NCI-H146 treated with DMSO at 0.1 percent for 48 hours (cell line): ENCODE measurements around the gene SLCO2A1.

Experiments
- DNase-seq: peaks from one replicate; lab custom pipeline; 2025; ENCODE audit not compliant: unreplicated experiment; lab: John Stamatoyannopoulos, UW

SLCO2A1 gene

GRCh38 chr3:133956353-133956752 lies 73.4 kb downstream of the SLCO2A1 start:
- DNase-seq = peak; percentile 6

DNA sequence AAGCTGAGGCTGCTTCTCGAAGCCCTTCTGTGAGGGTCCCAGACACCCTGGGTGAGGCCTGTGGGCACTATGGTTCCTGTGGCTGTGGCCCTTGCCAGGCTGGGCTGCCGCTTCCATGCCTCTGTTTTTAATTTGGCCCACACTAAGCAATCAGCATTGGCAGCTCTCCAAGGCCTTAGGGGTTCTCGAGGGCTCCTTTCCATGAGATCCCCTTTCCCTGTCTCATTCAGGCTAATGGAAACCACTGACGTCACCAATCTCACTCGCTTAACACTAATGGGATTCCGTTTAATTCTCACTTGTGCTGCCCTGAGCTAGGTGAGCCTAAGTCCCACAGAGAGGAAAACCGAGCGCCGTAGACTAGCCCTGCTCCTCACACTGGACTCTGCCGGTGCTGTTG lies 73.8 kb downstream of the SLCO2A1 start:
- DNase-seq = no peak

DNA sequence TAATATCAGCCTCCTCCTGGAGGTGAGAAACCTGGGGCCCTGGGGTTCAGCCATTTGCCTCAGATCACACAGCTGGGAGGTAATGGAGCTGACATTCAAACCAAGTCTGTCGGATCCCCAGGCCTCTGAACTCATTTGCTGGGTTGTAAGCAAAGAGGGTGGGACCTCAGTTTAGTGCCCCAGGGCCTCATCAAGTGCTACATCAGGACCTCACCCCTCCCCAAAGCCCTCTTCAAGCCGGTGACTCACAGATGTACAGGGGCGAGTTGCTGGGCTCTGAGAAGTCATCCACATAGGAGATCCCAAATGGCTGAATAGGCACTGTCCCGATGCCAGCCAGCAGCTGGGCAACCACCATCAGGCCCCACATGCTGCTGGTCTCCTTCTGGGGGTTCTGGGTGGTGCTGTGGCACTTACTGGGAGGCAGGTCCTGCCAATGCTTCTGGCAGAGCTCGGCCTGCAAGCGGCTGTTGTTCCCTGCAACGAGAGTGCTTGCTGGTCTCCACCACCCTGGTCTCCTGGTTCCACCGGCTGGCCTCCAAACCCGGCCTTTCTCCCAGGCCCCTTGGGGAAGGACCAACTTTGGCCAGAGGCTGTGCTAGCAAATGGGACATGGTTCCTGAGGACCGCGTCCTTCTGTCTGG lies 74.9 kb downstream of the SLCO2A1 start:
- DNase-seq = no peak

GRCh38 chr3:133953297-133953696 lies 76.4 kb downstream of the SLCO2A1 start:
- DNase-seq = no peak

GRCh38 chr3:133949438-133949837 lies 80.3 kb downstream of the SLCO2A1 start:
- DNase-seq = peak; percentile 76

DNA sequence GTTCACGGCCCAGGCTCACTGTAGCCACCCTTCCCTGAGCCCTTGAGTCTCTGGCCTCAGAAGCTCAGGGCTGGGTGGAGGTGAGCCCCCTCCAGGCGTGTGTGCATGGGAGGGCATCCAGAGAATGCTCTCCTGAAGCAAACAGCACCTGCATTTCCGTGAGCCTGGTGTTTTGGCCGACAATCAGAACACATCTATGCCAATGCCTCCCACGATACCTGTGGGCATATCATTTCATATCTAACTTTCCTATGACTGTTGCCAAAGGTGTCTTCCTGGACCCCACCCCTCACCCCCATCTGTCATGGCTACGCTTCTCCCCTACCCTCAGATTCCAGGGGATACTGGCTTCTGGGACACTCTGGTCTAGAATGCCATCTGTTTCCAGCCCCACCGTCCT lies 80.7 kb downstream of the SLCO2A1 start:
- DNase-seq = no peak

DNA sequence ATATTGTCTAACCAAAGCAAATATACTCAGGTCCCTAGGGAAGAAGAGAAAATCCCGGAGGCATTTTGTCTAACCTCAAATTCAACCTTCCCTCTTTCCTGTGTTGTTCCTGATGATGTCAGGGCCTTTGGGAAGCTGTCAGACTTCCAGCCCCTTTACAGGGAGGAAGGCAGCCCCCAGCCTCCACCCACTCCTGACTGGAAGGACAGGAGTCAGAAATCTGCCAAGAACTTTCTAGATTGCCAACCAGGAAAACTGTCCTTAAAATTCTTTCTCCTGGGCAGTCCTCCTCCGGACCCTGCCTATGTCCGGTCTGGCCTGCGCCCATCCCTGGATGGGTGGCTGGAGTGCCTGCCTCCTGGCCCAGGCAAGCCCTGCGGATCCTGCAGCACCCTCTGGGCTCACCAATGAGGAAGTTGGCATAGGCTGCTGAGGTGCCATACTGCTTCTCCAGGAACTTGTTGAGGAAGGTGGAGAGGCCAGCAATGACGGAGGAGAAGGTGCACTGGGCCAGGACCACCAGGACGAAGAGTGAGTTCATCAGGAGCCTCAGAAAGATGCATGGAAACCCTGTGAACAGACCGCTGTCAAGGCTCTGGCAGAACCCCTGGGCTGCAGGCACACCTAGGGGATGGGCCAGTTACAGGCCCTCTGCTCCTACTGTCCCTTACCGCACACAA lies 81.5 kb downstream of the SLCO2A1 start:
- DNase-seq = no peak

DNA sequence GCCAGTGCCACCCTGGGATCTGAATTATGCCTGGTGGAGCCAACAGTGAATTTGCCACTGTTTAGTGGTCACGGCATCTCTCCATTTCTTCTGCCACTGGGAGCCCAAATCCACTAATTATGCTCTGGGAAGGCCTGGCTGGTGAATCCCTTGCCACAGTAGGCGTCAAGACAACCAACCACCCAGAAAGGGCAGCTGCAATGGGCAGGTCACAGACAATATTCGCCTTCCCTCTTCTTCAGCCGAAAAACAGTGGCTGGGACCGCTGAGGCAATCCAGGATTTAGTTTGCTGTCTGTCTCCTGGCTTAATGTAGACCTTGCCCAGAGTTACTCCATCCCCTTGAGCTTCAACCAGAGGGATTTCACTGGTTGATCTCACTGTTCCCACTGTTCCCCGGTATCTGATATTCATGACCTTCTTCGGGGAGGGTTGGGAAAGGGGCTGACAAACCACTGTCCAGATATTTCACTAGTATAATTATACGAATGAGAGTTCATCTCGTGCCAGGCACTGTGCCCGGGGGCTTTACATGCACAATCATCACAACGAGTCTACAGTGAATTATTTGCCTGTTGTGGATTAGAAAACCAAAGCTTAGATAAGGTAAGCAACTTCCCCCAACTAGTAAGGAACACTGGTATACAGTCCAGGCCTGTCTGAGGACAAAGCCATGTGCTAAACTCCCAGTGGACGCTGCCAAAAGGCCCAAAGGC lies 84.2 kb downstream of the SLCO2A1 start:
- DNase-seq = no peak

DNA sequence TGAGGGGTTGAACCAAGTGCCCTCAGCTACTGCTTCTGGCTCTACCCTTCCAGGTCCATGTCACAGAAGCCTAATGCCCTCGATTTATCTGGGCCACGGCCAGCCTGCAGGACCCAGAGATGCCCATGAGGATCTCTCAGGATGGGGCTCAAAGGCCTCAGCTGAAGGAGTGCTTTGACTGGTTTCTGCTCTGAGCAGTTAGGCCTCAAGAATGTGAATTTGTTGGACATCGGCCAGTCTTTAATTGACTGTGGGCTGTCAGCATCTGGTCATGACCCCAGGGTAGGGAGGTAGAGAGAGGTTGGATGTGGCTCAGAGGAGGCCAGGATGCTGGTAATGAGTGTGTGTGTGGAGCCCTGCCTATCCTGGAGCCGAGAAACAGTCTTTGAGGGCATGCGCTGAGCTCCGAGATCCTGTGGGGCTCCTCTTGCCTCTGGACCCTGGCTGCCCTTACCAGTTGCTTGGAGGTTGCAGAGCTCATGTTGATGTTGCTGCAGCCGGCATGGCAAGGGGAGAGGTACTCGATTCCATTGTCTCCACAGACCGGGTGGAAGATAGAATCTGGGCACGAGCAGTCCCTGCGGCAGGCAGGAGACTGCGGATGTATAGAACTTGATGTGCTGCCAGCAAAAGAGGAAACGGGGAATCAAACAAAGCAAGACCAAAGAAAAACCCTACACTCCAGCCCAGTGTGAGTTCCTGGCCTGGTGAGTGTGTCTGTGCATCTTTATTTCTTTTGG lies 84.9 kb downstream of the SLCO2A1 start:
- no peak for DNase-seq

DNA sequence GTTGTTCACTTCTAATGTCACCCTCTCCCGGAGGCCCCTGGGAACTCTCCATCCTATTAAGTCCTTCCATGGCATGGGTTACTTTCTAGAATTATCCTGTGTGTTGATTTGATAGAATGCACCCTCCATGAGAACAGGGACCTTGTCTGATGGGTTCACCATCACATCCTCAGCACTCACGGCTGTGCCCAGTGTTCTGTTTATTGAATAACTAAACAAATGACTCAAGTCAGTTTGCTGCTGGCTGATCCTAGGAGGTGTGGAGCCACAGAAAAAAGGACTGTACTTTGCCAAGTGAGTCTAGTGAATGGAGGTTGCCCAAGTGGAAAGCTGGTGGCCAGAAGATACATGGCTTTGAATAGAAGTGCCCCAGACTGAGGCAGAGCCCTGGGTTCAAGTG lies 85.5 kb downstream of the SLCO2A1 start:
- no peak for DNase-seq

GRCh38 chr3:133943639-133944141 lies 86.0 kb downstream of the SLCO2A1 start:
- DNase-seq = no peak

DNA sequence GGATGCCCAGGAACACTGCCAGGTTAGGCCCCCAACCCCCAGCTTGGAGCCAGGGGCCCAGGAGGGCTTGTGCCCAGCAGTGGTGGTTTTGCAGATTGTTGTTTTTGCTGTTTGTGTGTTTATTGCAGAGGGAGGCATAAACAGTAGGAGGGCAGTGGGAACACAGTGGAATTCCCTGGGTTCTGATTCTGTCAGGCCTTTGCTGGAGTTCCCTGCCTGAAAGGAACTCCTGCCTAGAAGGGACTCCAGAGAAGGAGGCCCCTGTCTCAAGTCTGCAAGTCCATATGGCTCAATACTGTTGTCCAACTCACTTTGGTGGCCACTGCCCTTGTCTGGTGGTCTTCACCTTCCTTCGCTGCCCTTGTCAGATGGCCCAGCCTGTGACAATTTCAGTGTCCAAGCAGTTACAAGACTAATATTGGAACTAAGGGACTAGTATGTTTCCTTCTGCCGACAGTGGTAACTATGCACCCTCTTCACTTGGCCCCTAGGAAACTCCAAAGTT lies 86.6 kb downstream of the SLCO2A1 start:
- no peak for DNase-seq

DNA sequence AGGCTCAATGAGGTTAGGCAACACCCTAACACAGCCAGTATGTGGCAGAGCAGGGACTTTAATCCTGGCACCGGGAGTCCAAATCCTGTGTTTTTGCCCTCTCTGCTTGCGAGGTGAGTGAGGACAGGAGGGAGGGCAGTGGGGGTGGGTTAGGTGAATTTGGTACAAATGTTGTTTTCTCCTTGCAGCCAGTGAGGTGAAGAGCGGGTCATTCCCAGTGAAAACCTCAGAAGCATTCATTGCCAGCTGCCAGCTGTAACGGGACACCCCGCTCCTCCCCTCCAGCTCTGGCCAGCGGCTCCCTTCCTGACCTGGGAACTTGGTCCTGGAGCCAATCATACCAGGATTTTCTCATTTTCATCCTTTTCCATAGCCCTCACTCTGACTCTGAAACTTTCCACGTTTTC lies 88.3 kb downstream of the SLCO2A1 start:
- no peak for DNase-seq

DNA sequence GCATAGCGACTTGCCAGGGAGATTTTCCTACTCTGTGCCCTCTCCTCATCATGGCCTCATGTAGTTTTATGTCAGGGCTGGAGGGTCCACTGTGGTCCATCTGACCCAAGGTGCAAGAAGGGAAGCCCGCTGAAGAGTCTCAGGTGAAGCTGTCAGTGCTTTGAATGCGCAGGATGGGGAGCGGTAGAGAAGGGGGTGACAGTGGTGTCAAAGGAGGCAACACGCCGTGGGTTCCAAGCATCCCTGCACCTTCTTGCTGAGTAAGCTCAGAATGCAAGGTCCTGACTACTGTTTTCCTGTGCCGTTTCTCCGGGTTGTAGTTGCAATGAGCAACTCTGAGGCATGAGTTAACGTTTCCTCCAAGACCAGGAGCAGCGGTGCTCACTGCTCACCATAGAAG lies 89.2 kb downstream of the SLCO2A1 start:
- DNase-seq = no peak

GRCh38 chr3:133939463-133939835 lies 90.3 kb downstream of the SLCO2A1 start:
- DNase-seq = no peak

- no peak for DNase-seq
These were observed 90.8 kb downstream of the SLCO2A1 start for GRCh38 chr3:133938770-133939462.

GRCh38 chr3:133937756-133938601 lies 91.7 kb downstream of the SLCO2A1 start:
- no peak for DNase-seq

GRCh38 chr3:133937061-133937686 lies 92.6 kb downstream of the SLCO2A1 start:
- no peak for DNase-seq
